Keratinocyte (primary cell): ENCODE data around the gene PHACTR1. TPM values are rescaled to one million over a fixed set of nuclear protein-coding genes. Genes with fewer than 3 reads are reported as not detected.
A peak's percentile ranks its signal among the peaks of the same experiment; 100 is the strongest.

Experiments used
- DNase-seq: peaks from one replicate; pipeline ENCODE4 v3.0.0-alpha.2; 2011; ENCODE audit warnings: low read depth, missing footprints, low spot score
- FAIRE-seq: peaks from 2 replicates; lab custom pipeline; 2011; peaks lifted over from hg19 to GRCh38; lab: Jason Lieb, UNC
- H2AFZ ChIP-seq: 2 replicates; pipeline ENCODE4 v1.6.0; 2012; ENCODE audit warnings: low read length, control low read depth, inconsistent platforms; ENCODE audit not compliant: control insufficient read depth
- H3K27ac ChIP-seq: 2 replicates; pipeline ENCODE4 v1.5.1; 2011; ENCODE audit warnings: low read length; ENCODE audit not compliant: control insufficient read depth, insufficient read depth
- H3K27me3 ChIP-seq: 3 replicates; pipeline ENCODE4 v1.6.0; 2011; ENCODE audit warnings: low read length; ENCODE audit not compliant: control insufficient read depth, insufficient read depth; ENCODE audit errors: extremely low read depth
- H3K36me3 ChIP-seq, 2 experiments: 2 replicates in 1 of 2; 3 replicates in 1 of 2; pipeline ENCODE4 v1.5.1; 2011; ENCODE audit warnings: low read length in 2 of 2, mild to moderate bottlenecking in 1 of 2; ENCODE audit not compliant: control insufficient read depth in 2 of 2, insufficient read depth in 2 of 2; ENCODE audit errors: extremely low read depth in 1 of 2
- H3K4me1 ChIP-seq: 3 replicates; pipeline ENCODE4 v1.5.1; 2011; ENCODE audit warnings: low read length; ENCODE audit not compliant: control insufficient read depth, insufficient read depth; ENCODE audit errors: extremely low read depth
- H3K4me2 ChIP-seq: 3 replicates; pipeline ENCODE4 v1.6.0; 2011; ENCODE audit warnings: low read depth, low read length; ENCODE audit not compliant: control insufficient read depth, insufficient read depth; ENCODE audit errors: extremely low read depth
- H3K4me3 ChIP-seq, 3 experiments: fragments of 200-600 bp in 1 of 3; sonication (generic) in 1 of 3; 2 replicates in 2 of 3; 3 replicates in 1 of 3; pipeline ENCODE4 v1.5.1; 2011 to 2016; ENCODE audit warnings: low read length in 3 of 3, mild to moderate bottlenecking in 3 of 3, control low read depth in 2 of 3, inconsistent platforms in 1 of 3, low read depth in 1 of 3, mixed read lengths in 1 of 3, mixed run types in 1 of 3, moderate library complexity in 1 of 3; ENCODE audit not compliant: control insufficient read depth in 2 of 3, insufficient read depth in 2 of 3; ENCODE audit errors: extremely low read depth in 1 of 3
- H3K79me2 ChIP-seq: 2 replicates; pipeline ENCODE4 v1.6.0; 2012; ENCODE audit warnings: low read length; ENCODE audit not compliant: control insufficient read depth, insufficient read depth
- H3K9ac ChIP-seq: 3 replicates; pipeline ENCODE4 v1.6.0; 2011; ENCODE audit warnings: low read length; ENCODE audit not compliant: control insufficient read depth, insufficient read depth; ENCODE audit errors: extremely low read depth
- H3K9me1 ChIP-seq: 3 replicates; pipeline ENCODE4 v1.6.0; 2011; ENCODE audit warnings: low read length; ENCODE audit not compliant: control insufficient read depth, insufficient read depth; ENCODE audit errors: extremely low read depth
- H3K9me3 ChIP-seq: 2 replicates; pipeline ENCODE4 v1.5.1; 2012; ENCODE audit warnings: low read depth, low read length; ENCODE audit not compliant: control insufficient read depth
- H4K20me1 ChIP-seq: 3 replicates; pipeline ENCODE4 v1.6.0; 2011; ENCODE audit warnings: low read length; ENCODE audit not compliant: control insufficient read depth, insufficient read depth; ENCODE audit errors: extremely low read depth
- CTCF ChIP-seq, 3 experiments: IDR thresholded peaks in 1 of 3; conservative IDR thresholded peaks in 1 of 3; optimal IDR thresholded peaks in 1 of 3; 2 replicates in 2 of 3; 3 replicates in 1 of 3; pipeline versions ENCODE3 to v1.5.1; 2011; ENCODE audit warnings: low read length in 3 of 3, mild to moderate bottlenecking in 3 of 3, moderate library complexity in 2 of 3, control low read depth in 1 of 3, inconsistent platforms in 1 of 3; ENCODE audit not compliant: insufficient read depth in 2 of 3; ENCODE audit errors: extremely low read depth in 1 of 3
- EZH2 ChIP-seq: IDR thresholded peaks from one replicate; pipeline ENCODE4 v1.6.1; 2012; ENCODE audit warnings: inconsistent platforms, mild to moderate bottlenecking, low read length, moderate library complexity
- dilution Hi-C: fragments of 300-500 bp; cut with MboI; formaldehyde crosslinking; loops from one replicate; pipeline ENCODE4 v1.7.0; 2020; ENCODE audit warnings: low sequenced_read_pairs; ENCODE audit not compliant: extremely low pct_ligation_motif_present
- polyA plus RNA-seq, 5 experiments: library from polyadenylated mRNA; depleted of rRNA in 3 of 5; stranded (reverse) in 3 of 5; stranded (forward) in 1 of 5; unstranded in 1 of 5; fragments of >200 nt; gene quantifications; 1 replicate in 1 of 5; 2 replicates in 3 of 5; 3 replicates in 1 of 5; pipeline versions ENCODE4 v1.2.1 to v1.2.3, GENCODE V29; 2011 to 2012; ENCODE audit warnings: missing spikeins in 2 of 5, low read depth in 1 of 5, low replicate concordance in 1 of 5

The PHACTR1 gene
- polyA plus RNA-seq, 1 donor (not counting 4 experiments of a cell fraction or from before 2014, with no cell fraction given) = 0.22 TPM

GRCh38 chr6:12886961-12887775, 170.6 kb downstream of the PHACTR1 start:
- dilution Hi-C loops = loop anchor here (25.0 kb wide), 1 partner anchor 250 kb away; no protein-coding TSS in a partner anchor
- no peak overlapping the region for H3K9ac ChIP-seq
- H3K4me1 ChIP-seq = no peaks in the 10 kb centered on the region
- H3K4me2 ChIP-seq = no peak overlapping the region
- no peaks in the 10 kb centered on the region for H3K27me3 ChIP-seq
- H3K27ac ChIP-seq = no peak overlapping the region
- no peak for DNase-seq
- no peaks in the 10 kb centered on the region for H3K36me3 ChIP-seq
- no peaks in the 10 kb centered on the region for H3K9me1 ChIP-seq
- H4K20me1 ChIP-seq = no peaks in the 10 kb centered on the region
- peaks cover 2% of the 10 kb centered on the region for H3K9me3 ChIP-seq
- H2AFZ ChIP-seq = no peak overlapping the region
- no peak overlapping the region for H3K4me3 ChIP-seq
- TF ChIP-seq CTCF (optimal IDR thresholded peaks at IDR 0.05 in 1 of 3, IDR thresholded peaks at IDR 0.05 in 1 of 3, conservative IDR thresholded peaks at IDR 0.05 in 1 of 3; ENCODE audit: extremely low read depth in 1 of 3, insufficient read depth in 2 of 3, low read length in 3 of 3) (no peak), EZH2 (no peak)
- no peak for FAIRE-seq
- H3K79me2 ChIP-seq = no peaks in the 10 kb centered on the region

- Histone ChIP-seq H3K27ac (no peak overlapping the region), H2AFZ (no peak overlapping the region)
Measured at GRCh38 chr6:12890171-12890790, 173.7 kb downstream of the PHACTR1 start.

More at GRCh38 chr6:12890171-12890790, 173.7 kb downstream of the PHACTR1 start:
- no peaks in the 10 kb centered on the region for H3K9me1 ChIP-seq
- no peak overlapping the region for H3K9ac ChIP-seq
- no peaks in the 10 kb centered on the region for H4K20me1 ChIP-seq
- DNase-seq (no peak), FAIRE-seq (no peak)
- H3K4me2 ChIP-seq = no peak overlapping the region
- dilution Hi-C loops = loop anchor here (25.0 kb wide), 1 partner anchor 253 kb away; no protein-coding TSS in a partner anchor
- no peaks in the 10 kb centered on the region for H3K79me2 ChIP-seq
- no peaks in the 10 kb centered on the region for H3K27me3 ChIP-seq
- no peak overlapping the region for H3K4me3 ChIP-seq
- H3K4me1 ChIP-seq = no peaks in the 10 kb centered on the region
- TF ChIP-seq CTCF (optimal IDR thresholded peaks at IDR 0.05 in 1 of 3, IDR thresholded peaks at IDR 0.05 in 1 of 3, conservative IDR thresholded peaks at IDR 0.05 in 1 of 3; ENCODE audit: extremely low read depth in 1 of 3, insufficient read depth in 2 of 3, low read length in 3 of 3) (peak; percentile 44 to 60 (median 53)), EZH2 (no peak)
- no peaks in the 10 kb centered on the region for H3K36me3 ChIP-seq
- peaks cover 2% of the 10 kb centered on the region for H3K9me3 ChIP-seq
